CD4-positive, alpha-beta T cell treated with Interleukin-10 for 1 hour (primary cell): ENCODE data around the gene NRP2.

Experiments
- DNase-seq: peaks from one replicate; pipeline ENCODE4 v3.0.0-alpha.2; 2020

NRP2 gene

GRCh38 chr2:205732314-205732713 lies 50.0 kb downstream of the NRP2 start:
- DNase-seq, result no peak

DNA sequence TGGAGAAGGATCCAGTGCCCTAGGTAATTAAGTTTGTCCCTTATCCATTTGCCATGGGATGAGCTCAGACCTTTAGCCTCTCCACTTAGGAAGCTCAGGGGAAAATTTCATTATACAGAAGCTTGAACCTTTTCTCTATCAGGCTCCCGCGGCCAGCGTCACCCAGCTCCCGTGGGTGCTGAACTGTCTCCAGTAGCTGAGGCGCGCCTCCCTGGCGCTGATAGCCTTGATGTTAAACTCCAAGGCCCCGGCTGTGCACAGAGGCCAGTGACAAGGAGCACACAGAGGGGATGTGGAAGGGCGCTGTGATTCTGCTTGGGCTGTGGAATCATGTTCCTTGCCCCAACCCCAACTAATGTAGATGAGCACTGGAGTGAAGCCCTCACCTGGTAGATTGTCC lies 50.8 kb downstream of the NRP2 start:
- DNase-seq, result no peak

GRCh38 chr2:205733648-205734047 lies 51.3 kb downstream of the NRP2 start:
- no peak for DNase-seq

- DNase-seq, result no peak
Observed at GRCh38 chr2:205734436-205735037, 52.2 kb downstream of the NRP2 start.

DNA sequence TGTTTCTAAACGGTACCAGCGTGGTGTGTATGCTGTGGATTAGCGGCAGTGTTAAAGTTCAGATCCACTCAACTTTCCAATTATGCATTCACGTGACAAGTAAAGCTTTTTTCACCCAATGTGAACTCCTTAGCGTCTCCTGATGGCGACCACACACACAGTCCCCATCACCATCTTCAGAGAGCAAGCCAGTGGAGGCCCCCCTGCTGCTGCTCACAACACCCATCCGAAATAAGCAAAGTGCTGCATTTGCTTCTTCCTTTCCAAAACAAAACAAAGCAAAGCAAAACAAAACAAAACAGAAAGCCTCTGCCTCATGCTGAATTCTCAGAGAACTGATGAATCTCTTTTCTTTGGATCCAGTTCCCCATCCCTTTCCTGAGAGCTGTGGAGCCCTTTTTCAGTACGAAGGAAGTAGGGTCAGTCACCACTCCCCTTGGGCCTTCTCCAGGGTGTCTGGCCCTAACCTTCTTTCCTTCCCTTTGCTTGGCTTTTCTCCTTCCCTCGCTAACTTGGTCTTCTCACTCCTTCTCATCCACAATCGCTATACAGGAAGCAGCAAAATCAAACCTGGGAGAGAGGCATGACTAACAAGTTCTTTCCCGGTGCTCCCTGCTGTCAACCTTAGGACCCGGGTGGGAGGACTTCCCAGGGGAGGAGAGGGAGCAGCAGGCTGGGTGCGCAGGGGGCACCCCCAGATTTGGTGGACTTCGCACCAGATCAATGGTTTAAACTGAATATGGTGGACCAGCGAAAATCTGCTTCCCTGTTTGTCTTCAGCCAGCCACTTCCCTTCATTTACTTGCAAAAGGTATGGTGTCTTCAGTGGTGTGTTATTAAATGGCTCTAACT lies 56.0 kb downstream of the NRP2 start:
- DNase-seq, result no peak

- DNase-seq, result no peak
Observed at GRCh38 chr2:205739620-205740019, 57.3 kb downstream of the NRP2 start.

- no peak for DNase-seq
Observed at GRCh38 chr2:205740381-205740780, 58.1 kb downstream of the NRP2 start.

DNA sequence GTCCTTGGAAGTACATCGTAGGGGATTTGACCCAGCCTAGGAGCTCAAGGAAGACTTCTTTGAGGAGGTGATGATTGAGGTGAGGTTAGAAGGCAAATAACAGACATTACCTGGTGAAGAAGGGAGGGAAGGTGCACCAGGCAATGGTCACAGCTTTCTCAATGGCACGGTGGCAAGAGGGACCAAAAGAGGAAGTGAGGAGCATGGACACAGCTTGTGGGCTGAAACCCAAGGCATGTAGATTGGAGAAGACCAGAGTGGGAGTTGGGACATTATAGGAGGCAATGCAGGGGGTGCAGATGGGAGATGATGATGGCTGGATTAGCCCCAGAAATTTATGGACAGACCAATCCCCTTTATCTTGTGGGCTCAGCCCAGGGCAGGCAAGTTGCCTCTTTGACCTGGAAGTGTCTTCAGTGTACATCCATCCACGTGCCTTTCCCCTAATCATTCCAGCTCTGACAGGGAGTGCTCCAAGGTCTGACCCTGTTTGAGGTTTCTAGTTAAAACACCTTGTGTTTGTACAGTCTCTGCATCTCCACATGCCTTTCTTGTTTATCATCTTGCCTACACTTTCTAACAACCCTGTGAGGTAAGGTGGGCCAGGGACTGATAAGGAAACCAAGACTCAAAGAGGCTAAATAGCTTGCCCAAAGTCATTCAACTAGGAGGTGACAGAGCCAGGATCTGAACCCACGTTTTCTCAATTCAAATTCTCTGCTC lies 59.1 kb downstream of the NRP2 start:
- DNase-seq, result no peak

DNA sequence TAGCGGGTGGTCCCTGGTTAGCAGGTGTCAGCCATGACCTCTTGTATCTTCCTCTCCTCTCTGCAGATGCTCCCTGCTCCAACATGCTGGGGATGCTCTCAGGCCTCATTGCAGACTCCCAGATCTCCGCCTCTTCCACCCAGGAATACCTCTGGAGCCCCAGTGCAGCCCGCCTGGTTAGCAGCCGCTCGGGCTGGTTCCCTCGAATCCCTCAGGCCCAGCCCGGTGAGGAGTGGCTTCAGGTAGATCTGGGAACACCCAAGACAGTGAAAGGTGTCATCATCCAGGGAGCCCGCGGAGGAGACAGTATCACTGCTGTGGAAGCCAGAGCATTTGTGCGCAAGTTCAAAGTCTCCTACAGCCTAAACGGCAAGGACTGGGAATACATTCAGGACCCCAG lies 60.8 kb downstream of the NRP2 start:
- no peak for DNase-seq

- no peak for DNase-seq
Observed at GRCh38 chr2:205744074-205744591, 61.8 kb downstream of the NRP2 start.

DNA sequence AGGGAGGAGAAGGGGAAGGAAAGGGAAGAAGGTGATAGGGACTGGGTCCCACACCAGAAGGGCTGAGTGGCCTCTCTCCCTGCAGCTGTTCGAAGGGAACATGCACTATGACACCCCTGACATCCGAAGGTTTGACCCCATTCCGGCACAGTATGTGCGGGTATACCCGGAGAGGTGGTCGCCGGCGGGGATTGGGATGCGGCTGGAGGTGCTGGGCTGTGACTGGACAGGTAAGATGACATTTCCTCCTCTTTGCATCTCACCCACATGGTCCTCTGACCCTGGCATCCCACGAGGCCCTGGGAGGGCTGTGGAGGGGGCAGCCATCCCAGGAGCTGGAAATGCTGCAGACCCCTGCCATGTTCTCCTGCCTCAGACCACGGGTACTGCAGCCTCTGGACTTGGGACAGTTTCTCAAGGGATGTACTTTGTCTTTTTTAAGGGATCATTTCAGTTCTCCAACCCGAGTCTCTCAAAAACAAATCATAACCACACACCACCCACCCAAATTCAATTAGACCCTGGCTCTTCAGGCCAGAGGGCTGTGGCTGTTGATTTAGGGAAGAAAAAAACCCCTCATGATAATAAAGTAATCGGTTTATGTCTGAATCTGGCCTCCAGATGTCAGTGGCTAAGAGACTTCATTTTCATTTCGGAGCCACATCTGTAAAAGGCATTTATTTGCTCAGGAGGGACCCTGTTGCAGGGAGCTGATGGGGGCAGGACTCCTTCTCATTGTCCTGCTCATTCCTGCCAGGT lies 63.5 kb downstream of the NRP2 start:
- no peak for DNase-seq

DNA sequence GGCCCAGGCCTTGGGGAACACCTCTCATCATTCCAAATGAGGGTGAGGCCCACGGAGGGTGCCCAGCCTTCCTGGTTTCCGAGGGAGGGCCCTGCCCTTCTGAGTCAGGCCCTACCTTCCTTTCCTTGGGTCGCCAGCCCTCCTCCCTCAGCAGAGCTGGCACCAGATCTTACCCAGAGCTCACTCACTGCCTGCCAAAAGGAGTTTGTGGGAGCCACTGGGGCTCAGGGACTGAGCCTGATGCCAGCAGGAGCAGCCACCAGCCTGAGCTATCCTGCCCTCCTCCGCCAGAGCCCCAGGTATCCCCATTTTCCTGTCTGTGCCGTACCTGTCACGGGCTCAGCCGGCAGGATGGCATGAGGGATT lies 64.1 kb downstream of the NRP2 start:
- DNase-seq, result no peak

DNA sequence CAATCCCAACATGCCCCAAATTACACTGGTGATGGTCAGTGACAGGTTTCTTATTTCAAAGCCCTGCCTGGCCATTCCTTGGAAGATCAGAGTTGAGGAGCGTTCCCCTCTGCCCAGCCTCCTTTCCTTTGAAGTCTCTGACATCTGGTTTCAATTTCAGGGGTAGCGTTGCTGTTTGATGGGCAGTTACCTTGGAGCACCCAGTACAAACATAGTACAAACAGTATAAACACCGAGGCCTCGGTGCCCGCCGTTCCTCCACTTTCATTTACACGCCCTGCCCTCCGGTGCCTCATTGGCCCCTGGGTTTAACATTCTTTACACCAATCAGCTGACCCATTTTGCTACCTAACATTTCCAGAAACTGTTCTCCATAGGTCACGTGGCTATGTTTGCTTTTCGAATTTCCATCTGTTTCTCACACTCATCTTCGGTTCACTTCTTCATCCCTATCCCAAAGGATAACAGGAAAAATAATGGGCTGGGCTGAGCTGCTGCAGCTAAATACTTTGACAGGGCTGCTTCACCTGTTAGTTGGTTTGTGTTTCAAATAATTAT lies 65.6 kb downstream of the NRP2 start:
- no peak for DNase-seq

- DNase-seq, result no peak
Observed at GRCh38 chr2:205748639-205749038, 66.3 kb downstream of the NRP2 start.

- DNase-seq, result no peak
Observed at GRCh38 chr2:205749078-205749477, 66.8 kb downstream of the NRP2 start.

GRCh38 chr2:205750797-205751196 lies 68.5 kb downstream of the NRP2 start:
- DNase-seq, result no peak

DNA sequence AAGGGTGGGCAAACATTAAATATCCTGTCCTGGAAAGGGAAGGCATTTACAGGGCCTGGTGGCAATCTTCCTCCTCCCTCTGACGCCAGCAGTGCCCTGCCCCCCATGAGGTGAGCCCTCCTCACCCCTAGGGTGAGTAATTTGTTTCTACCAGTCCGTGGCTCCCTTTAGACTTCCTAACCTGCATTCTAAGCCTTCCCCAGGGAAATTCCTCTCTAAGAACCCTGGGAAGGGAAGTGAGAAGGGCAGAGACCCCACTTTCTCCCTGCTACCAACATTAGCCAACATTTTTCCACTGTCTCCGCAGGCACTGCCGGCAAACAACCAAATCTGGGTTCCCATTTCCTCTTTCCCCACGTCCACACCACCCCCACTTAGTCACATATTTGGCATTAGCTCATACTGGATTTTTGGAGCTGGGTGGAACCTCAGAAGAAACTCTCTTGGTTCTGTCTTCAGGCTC lies 69.3 kb downstream of the NRP2 start:
- DNase-seq, result no peak

DNA sequence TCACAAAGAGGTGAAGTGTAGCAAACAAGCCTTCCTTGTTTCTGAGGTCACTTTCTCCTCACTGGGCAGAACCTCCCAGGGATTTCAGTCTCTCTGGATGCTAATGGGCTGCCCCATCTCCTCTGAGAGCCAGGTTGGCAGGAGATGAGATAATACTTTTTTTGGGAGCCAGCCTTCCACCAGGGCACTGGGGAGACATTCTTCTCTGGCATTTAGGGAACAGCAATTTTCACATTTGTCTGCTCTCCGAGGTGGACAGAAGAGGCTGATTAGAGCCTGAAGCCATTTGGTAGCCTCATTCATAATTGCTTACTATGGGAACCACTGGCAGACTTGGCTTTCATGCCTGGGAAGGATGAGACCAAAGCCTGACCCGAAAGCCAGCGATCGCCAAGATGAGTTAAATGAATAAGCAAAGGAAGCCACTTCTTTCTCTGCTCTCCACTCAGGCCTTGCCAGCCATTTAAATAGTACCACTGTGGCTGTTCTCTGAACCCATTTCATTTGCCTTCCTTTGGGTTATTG lies 70.1 kb downstream of the NRP2 start:
- DNase-seq, result no peak

DNA sequence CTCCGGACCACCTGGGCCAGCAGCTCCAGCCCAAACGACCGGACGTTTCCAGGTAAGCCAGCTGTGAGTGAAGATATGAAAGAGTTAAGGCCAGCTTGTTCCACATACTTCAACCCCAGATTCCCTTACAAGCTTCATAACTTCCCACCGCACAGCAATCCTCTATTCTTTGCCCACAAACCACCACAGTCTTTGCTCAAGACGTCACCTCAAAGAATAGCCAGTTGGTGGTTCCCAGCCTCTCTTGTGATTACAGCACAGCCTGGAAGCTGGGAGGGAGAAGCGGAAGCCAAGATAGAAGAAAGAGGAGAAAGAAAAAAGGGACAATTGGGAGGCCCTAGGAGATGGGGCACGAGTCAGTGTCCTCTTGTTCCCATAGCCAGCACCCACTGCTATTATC lies 70.6 kb downstream of the NRP2 start:
- DNase-seq, result no peak

- no peak for DNase-seq
Observed at GRCh38 chr2:205754285-205754923, 72.1 kb downstream of the NRP2 start.

DNA sequence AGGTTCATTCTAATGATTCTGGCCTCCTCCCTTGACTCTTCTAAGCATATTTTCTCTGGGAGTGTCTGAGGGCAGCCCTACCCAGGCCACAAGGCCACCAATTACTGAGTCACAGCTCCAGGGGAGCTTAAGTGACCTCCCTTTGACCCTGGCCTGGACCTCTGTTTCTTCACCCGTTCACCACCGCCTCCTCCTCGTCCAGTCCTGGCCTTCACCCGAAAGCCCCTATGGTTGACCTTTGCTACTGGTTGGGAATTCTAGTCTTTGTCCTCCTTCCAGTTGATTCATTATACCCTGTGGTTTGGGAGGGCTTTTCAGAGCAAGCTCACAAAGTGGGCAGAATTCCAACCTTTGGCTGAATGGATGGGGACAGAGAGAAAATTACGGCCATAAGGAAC lies 72.6 kb downstream of the NRP2 start:
- DNase-seq, result no peak

DNA sequence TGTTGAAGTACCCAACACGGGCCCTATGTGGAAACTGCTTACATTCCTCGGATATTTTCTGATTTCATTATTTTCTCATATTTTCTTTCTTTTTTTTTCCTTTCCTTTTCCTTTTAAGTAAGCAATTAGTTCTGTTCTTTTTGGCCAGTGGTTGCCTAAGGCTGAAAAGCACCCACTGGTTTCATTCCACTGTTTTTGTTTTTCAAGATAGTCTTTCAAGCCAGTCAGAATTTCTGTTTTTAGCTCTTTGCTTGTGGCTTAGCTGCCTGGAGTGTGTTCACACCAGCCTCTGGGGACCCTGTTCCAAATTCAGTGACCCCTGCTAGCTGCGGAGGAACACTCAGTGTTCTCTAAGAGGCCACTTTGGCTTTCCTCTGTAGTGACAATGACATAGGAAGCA lies 73.6 kb downstream of the NRP2 start:
- DNase-seq, result no peak
